ENCODE results near the gene KRTAP9-1.

GRCh38 chr17:41186872-41187271, 2.8 kb upstream of the KRTAP9-1 start:
- TF ChIP-seq POLR2AphosphoS5 (IDR thresholded peaks at IDR 0.05; ENCODE audit: low read depth, low read length) (no peak), TAF15 (IDR thresholded peaks at IDR 0.05; ENCODE audit: low read depth, low read length, poor library complexity, severe bottlenecking) (no peak), ZNF512B (CRISPR knock-in tag; IDR thresholded peaks at IDR 0.05; ENCODE audit: borderline replicate concordance) (no peak), PRDM4 (CRISPR knock-in tag; IDR thresholded peaks at IDR 0.05; ENCODE audit: borderline replicate concordance) (no peak), ZNF775 (CRISPR knock-in tag; IDR thresholded peaks at IDR 0.05; ENCODE audit: borderline replicate concordance) (no peak), ZBED4 (CRISPR knock-in tag; IDR thresholded peaks at IDR 0.05; ENCODE audit: borderline replicate concordance) (no peak), ZBTB40 (IDR thresholded peaks at IDR 0.05) (no peak), ZBTB40 (CRISPR knock-in tag; IDR thresholded peaks at IDR 0.05) (no peak), HBP1 (CRISPR knock-in tag; IDR thresholded peaks at IDR 0.05; ENCODE audit: low read depth) (no peak), MYC (CRISPR knock-in tag; IDR thresholded peaks at IDR 0.05; ENCODE audit: borderline replicate concordance) (no peak), CTCF (CRISPR knock-in tag; IDR thresholded peaks at IDR 0.05) (no peak), KLF15 (CRISPR knock-in tag; IDR thresholded peaks at IDR 0.05; ENCODE audit: borderline replicate concordance) (no peak), ZFX (CRISPR knock-in tag; IDR thresholded peaks at IDR 0.05; ENCODE audit: low read depth) (no peak), MEIS1 (CRISPR knock-in tag; IDR thresholded peaks at IDR 0.05; ENCODE audit: borderline replicate concordance) (no peak)
